GM19239 (cell line): ENCODE data around the gene ZNF143.
"Not testable (repeated sequence)": the region's sequence is repeated elsewhere in the genome, so short reads cannot be mapped to it uniquely, and the experiment has no call there.

Source experiments
- DNase-seq: peaks from one replicate; pipeline ENCODE4 v3.0.0; 2011; ENCODE audit warnings: low spot score; ENCODE audit not compliant: insufficient read length
- FAIRE-seq: peaks from 2 replicates; lab custom pipeline; 2011; peaks lifted over from hg19 to GRCh38; lab: Jason Lieb, UNC

ZNF143 gene

DNA sequence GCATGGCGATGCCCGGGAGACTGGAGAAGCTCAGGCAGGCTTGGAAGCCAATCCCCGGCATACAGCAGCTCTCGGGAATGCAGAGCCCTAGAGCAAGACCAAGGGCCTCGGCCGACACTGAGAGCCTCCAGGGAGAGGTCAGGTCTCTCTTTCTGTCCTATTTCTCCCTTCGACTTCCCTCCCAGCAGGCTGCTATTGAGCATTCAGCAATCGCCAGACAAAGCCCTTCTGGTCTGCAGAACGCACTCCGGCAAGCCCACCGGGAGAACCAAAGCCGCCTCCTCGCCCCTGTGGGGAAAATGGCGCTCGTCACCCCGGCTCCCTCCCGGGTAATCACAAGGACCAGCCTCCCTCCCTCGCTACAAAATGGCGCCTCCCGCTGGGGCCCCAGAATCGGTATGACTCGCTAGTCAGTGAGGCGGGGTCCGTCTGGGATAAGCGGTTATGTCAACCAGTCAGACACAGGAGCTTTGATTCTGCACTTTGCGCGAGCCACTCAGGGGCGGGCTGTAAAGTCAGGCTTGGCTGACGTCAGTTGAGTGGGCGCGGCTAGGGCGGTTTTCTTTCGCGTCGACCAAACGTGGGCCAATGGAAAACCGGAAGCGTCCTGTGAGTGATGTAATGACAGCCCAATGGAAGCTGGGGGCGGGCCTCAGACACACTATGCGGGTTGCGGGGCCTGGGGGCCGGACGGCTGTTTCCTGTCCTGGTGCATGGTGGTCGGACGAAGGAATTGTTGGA, at the start of gene ZNF143:
ZNF143 (plus strand) TSS at position 691 of the 741 bp plus-strand sequence. CDS start 10,297 bp downstream, outside the sequence.
- peak; percentile 70 for DNase-seq
- peak; percentile 95 for FAIRE-seq

GRCh38 chr11:9428706-9429105, 32.1 kb upstream of the ZNF143 start:
- FAIRE-seq: no peak
- no peak for DNase-seq

GRCh38 chr11:9438611-9439010, 22.2 kb upstream of the ZNF143 start:
- FAIRE-seq (no peak), DNase-seq (no peak)

- DNase-seq: no peak
- FAIRE-seq: no peak
Measured at GRCh38 chr11:9446230-9446629, 14.6 kb upstream of the ZNF143 start.

DNA sequence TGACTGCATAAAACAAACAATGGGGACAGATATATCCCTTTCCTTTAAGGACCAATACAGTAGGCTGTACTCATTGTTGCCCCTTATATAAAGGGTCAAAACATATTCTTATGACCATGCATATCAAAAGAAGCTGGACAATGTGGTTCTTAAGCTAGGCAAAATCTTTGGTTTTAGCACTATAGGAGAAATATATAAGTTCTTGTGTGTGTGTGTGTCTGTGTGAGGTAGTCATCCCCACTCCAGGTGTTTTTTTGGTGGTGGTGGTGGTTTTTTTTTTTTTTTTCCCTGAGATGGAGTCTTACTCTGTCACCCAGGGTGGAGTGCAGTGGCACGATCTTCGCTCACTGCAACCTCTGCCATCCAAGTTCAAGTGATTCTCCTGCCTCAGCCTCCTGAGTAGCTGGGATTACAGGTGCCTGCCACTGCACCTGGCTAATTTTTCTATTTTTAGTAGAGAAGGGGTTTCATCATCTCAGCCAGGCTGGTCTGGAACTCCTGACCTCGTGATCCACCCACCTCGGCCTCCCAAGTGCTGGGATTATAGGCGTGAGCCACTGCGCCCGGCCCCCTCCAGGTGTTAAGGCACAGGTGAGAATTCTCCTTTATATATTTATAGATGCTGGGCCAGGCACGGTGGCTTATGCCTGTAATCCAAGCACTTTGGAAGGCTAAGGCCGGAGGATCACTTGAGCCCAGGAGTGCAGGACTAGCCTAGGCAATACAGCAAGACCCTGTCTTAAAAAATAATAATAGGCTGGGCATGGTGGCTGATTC, 12.0 kb upstream of the ZNF143 start:
- DNase-seq: no peak
- no peak for FAIRE-seq

DNA sequence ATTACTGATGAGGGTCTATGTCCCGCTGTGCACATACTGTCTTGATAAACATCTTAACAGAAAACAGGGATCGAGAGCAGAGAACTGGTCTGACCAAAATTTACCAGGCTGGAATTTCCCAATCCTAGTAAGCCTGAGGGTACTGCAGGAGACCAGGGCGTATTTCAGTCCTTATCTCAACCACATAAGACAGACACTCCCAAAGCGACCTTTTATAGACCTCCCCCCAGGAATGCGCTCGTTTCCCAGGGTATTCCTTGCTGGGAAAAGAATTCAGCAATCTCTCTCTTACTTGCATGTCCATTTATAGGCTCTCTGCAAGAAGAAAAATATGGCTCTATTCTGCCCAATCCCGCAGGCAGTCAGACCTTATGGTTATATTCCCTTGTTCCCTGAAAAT, 8.8 kb upstream of the ZNF143 start:
- FAIRE-seq, DNase-seq: not testable (repeated sequence)

GRCh38 chr11:9455722-9456121, 5.1 kb upstream of the ZNF143 start:
- DNase-seq: no peak

DNA sequence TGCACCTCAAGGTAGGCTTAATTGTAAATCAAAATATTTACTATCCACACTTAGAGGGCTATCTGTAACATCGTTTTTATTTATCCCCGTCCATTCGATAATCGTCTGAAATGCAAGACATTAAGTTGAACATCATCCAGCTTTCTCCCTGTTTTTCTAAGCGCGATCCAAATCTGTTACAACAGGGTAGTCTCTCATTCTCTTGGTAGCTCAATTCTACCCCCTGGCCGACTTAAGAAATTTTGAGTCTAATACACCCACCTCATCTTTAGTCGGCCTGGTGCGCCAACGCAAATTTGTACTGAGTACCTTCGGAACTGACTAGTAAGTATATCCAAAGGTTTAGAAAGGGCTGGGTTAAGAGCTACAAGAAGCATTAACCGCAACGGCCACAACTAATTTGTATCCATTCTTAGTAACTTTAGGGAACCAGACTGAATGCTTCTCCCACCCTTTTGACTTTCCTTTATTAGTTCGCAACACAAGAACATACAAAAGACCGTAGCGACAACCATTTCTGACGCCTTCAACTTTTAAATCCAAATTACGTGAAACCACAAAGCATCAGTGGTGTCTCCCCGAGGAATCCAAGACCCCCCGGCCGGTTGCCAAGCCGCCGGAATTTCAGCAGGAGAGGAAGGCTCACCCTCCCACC, 1.0 kb upstream of the ZNF143 start:
- DNase-seq: no peak
- peak; percentile 73 for FAIRE-seq

More at GRCh38 chr11:9455722-9456121, 5.1 kb upstream of the ZNF143 start:
- FAIRE-seq: no peak

- FAIRE-seq (peak; percentile 77), DNase-seq (peak; percentile 64)
Measured at GRCh38 chr11:9461063-9461759, 399 bp downstream of the ZNF143 start.

- DNase-seq: no peak
- FAIRE-seq: peak; percentile 71
Measured at GRCh38 chr11:9461760-9462134, 935 bp downstream of the ZNF143 start.

GRCh38 chr11:9462172-9462799, 1.5 kb downstream of the ZNF143 start:
- no peak for FAIRE-seq
- no peak for DNase-seq

GRCh38 chr11:9462806-9463537, 2.2 kb downstream of the ZNF143 start:
- no peak for DNase-seq
- peak; percentile 84 for FAIRE-seq

GRCh38 chr11:9470765-9471164, 10.0 kb downstream of the ZNF143 start:
- FAIRE-seq (no peak), DNase-seq (no peak)

DNA sequence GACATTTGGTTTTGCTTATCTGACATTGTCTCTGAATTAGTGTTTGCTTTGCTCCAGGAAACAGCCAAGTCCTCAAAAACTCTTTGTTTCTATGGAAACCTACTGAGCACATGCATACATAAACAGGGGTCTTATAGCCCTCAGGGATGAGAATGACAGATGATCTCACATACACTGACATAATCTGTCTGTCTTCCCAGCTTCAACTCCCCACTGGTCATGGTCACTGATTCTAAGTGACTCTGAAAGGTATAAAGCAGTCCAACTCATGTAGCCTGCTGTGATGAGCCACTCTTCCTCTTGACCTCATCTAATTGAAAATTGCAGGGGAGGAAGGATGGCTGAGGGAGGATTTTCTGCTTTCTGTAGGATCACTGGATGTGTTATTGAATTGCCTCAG, 12.6 kb downstream of the ZNF143 start:
- FAIRE-seq: peak; percentile 14
- no peak for DNase-seq

- DNase-seq (no peak), FAIRE-seq (peak; percentile 44)
Measured at GRCh38 chr11:9479899-9480298, 19.1 kb downstream of the ZNF143 start.

- no peak for FAIRE-seq
Measured at GRCh38 chr11:9489080-9489765, 28.4 kb downstream of the ZNF143 start.

DNA sequence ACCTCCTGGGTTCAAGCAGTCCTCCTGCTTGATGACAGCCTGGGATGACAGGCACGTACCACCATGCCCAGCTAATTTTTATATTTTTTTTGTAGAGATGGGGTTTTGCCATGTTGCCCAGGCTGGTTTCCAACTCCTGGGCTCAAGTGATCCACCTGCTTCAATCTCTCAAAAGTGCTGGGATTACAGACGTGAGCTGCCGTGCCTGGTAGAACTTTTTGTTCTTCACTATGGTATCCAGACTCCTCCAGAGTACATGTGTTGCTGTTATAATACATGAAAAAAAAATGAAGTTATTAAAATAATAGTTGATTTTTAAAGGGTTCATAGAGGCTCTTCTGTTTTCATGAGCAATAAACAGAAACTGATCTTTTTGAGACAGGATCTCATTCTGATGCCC, 29.6 kb downstream of the ZNF143 start:
- FAIRE-seq (no peak), DNase-seq (no peak)

More at GRCh38 chr11:9489080-9489765, 28.4 kb downstream of the ZNF143 start:
- DNase-seq: no peak

DNA sequence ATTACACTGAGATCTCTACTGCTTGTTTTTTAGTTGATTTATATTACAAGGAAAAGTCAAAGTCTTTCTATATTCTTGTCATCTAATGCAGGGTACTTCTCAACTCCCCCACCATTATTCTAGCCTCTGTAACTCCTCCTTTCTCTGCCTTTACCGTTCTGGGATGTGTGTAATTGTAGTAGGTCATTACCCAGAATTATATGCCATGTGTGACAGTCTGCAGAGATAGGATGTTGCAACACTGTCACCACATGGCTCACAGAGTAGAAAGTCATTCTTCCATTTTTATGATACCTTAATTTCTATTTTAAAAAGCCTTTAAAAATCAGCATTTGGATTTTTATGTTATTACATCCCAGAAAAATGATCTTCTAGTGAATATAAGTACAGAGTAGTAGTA, 32.7 kb downstream of the ZNF143 start:
- DNase-seq (no peak), FAIRE-seq (no peak)

DNA sequence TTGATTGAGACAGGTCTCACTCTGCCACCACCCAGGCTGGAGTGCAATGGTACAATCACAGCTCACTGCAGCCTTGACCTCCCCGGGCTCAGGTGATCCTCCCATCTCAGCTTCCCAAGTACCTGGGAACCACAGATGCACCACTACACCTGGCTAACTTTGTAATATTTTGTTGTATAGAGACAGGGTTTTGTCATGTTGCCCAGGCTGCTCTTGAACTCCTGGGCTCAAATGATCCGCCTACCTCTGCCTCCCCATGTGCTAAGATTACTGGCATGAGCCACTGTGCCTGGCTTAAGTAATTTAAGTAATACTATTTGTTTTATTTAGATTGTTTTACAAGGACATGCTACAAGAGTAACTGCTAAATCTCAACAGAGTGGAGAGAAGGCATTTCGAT, 33.5 kb downstream of the ZNF143 start:
- DNase-seq (no peak), FAIRE-seq (no peak)
